Activated CD4-positive, alpha-beta T cell treated with anti-CD3 and anti-CD28 coated beads, Interleukin-2, amount 10 ng/mL, durations not matched to agents 24 days and 14 days (primary cell): ENCODE measurements around the gene ESR1. TPM values are rescaled to one million over a fixed set of nuclear protein-coding genes. Genes with fewer than 3 reads are reported as not detected.
"Not testable (repeated sequence)": the region's sequence is repeated elsewhere in the genome, so short reads cannot be mapped to it uniquely, and the experiment has no call there.

Source experiments
- DNase-seq: peaks from one replicate; pipeline ENCODE4 v3.0.0; 2022
- H3K27ac Mint-ChIP-seq: one replicate; pipeline ENCODE4 v1.8.0; 2022; ENCODE audit warnings: mild to moderate bottlenecking, mixed read lengths
- H3K27me3 Mint-ChIP-seq: one replicate; pipeline ENCODE4 v1.8.0; 2022; ENCODE audit warnings: mixed read lengths
- H3K36me3 Mint-ChIP-seq: one replicate; pipeline ENCODE4 v1.8.0; 2022; ENCODE audit warnings: low read depth, mild to moderate bottlenecking, mixed read lengths
- H3K4me1 Mint-ChIP-seq: one replicate; pipeline ENCODE4 v1.8.0; 2021; ENCODE audit warnings: mixed read lengths
- H3K4me3 Mint-ChIP-seq: one replicate; pipeline ENCODE4 v1.8.0; 2022; ENCODE audit warnings: mild to moderate bottlenecking, moderate library complexity, mixed read lengths
- H3K9me3 Mint-ChIP-seq: one replicate; pipeline ENCODE4 v1.8.0; 2021; ENCODE audit warnings: mixed read lengths
- intact Hi-C: fragments of 100-400 bp; cut with micrococcal nuclease; formaldehyde crosslinking; loops from one replicate; pipeline ENCODE4 v1.15.1; 2023
- total RNA-seq: library from RNA; stranded (reverse); gene quantifications from 2 replicates; pipeline ENCODE4 v1.2.3, GENCODE V29; 2022

The ESR1 gene
- total RNA-seq, 1 donor from 2014 or later = 0.35 TPM

- H3K4me3 Mint-ChIP-seq = no peak overlapping the region
- H3K27ac Mint-ChIP-seq = no peak overlapping the region
- no peak for DNase-seq
- peaks cover 6% of the 10 kb centered on the region for H3K4me1 Mint-ChIP-seq
- H3K9me3 Mint-ChIP-seq = no peaks in the 10 kb centered on the region
- H3K27me3 Mint-ChIP-seq = no peaks in the 10 kb centered on the region
- peaks cover 36% of the 10 kb centered on the region for H3K36me3 Mint-ChIP-seq
- intact Hi-C loops = no loop called here
These were observed 315.0 kb downstream of the ESR1 start for GRCh38 chr6:152122434-152122833.

DNA sequence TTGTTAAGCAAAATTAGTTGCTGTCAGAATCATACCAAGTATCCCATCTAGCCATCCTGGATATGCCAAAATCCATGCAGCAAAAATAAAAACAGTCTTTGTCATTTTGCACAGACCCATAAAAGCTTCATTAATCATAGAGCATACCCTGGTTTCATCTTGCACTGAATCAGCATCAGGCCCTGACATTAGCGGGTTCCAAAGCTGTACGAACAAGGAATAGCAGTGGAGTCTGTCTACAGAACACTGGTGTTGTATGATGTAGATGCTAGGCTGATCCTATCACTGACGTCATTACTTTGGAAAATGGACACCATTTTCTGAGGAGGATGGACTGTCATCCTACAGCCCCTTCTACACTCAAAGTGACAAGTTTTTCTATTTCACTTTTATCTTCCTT lies 315.6 kb downstream of the ESR1 start:
- Mint-ChIP-seq H3K27me3 (no peaks in the 10 kb centered on the region), H3K27ac (no peak overlapping the region), H3K36me3 (peaks cover 37% of the 10 kb centered on the region), H3K4me3 (no peak overlapping the region), H3K9me3 (no peaks in the 10 kb centered on the region), H3K4me1 (peaks cover under 1% of the 10 kb centered on the region)
- DNase-seq = no peak
- intact Hi-C loops = no loop called here

DNA sequence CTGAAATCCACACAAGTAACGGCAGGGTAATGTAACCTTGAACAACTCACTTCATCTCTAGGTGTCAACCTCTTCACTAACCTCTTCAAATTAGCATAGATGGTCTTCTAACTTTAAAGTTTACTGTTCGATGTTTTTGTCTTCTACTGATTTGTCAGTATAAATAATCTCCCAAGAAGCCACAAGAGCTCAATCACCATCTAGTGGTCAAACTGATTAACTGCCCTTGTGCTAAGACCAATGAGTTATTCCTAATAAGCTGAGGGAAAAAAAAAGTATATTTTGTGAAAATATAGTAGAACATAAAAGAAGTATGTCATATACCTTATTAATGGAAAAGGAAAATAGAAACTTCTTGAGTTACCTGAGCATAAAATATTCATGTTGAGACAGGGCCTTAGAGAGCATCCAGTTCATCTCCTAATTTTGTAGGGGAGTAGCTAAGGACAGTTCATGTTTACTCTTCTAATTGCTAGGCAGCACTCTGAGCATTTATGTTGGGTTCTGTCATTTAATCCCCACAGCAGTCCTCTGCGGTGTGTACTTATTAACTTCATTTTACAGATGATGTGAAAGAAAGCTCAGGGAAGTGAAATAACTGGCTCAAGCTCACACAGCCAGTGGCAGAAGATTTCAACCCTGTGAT lies 317.1 kb downstream of the ESR1 start:
- intact Hi-C loops = loop anchor here (1.0 to 2.0 kb wide), 3 partner anchors 359 to 449 kb away; no protein-coding TSS in a partner anchor
- Mint-ChIP-seq H3K27me3 (no peaks in the 10 kb centered on the region), H3K4me1 (no peaks in the 10 kb centered on the region), H3K36me3 (peaks cover 44% of the 10 kb centered on the region), H3K9me3 (no peaks in the 10 kb centered on the region), H3K4me3 (no peak overlapping the region), H3K27ac (no peak overlapping the region)
- no peak for DNase-seq

DNA sequence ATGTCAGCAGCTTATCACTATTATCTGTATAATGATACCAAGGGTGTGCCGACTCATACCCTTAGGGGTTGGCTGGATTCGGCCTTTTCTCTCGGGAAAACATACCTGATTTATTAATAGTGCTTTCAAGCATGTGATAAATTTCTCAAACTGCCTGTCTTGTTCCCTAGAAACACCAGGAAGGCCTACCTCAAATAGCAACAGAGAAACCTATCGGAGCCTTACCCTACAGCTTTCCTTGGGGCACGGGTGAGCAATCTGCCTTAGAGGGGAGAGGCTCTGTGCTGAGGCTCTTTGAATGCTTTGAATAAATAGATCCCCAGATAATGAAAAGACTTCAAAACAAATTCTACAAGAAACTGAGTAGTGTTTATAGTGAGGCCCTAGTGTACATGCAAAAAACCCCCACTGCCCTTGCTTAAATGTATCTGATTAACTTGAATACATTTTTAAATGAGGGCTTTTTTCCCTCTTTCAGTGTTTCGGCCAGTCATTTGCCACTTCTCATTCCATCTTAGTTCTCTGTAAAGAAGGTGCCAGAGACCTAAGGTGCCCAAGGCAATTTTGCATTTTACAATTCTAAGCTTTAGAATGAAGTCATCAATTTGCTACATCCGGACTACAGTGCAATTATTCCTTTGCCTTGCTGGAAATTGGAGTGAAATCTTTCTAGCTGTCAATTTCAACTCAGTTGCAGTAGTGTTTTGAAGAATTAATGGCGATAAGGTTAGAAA lies 320.1 kb downstream of the ESR1 start:
- DNase-seq = no peak
- Mint-ChIP-seq H3K27ac (no peak overlapping the region), H3K27me3 (no peaks in the 10 kb centered on the region), H3K9me3 (no peaks in the 10 kb centered on the region), H3K4me3 (no peak overlapping the region), H3K4me1 (peaks cover 3% of the 10 kb centered on the region), H3K36me3 (peaks cover 37% of the 10 kb centered on the region)
- intact Hi-C loops = no loop called here

GRCh38 chr6:152129691-152130151 lies 322.2 kb downstream of the ESR1 start:
- intact Hi-C loops = no loop called here
- no peak for DNase-seq
- Mint-ChIP-seq H3K9me3 (no peaks in the 10 kb centered on the region), H3K36me3 (peaks cover 45% of the 10 kb centered on the region), H3K27ac (no peak overlapping the region), H3K4me3 (no peak overlapping the region), H3K27me3 (no peaks in the 10 kb centered on the region), H3K4me1 (peaks cover 3% of the 10 kb centered on the region)

GRCh38 chr6:152130441-152130840 lies 323.0 kb downstream of the ESR1 start:
- no peaks in the 10 kb centered on the region for H3K27me3 Mint-ChIP-seq
- peak overlapping the region; percentile 60 for H3K27ac Mint-ChIP-seq
- no peak for DNase-seq
- peaks cover 3% of the 10 kb centered on the region for H3K4me1 Mint-ChIP-seq
- H3K4me3 Mint-ChIP-seq = no peak overlapping the region
- intact Hi-C loops = no loop called here
- no peaks in the 10 kb centered on the region for H3K9me3 Mint-ChIP-seq
- H3K36me3 Mint-ChIP-seq = peaks cover 51% of the 10 kb centered on the region

DNA sequence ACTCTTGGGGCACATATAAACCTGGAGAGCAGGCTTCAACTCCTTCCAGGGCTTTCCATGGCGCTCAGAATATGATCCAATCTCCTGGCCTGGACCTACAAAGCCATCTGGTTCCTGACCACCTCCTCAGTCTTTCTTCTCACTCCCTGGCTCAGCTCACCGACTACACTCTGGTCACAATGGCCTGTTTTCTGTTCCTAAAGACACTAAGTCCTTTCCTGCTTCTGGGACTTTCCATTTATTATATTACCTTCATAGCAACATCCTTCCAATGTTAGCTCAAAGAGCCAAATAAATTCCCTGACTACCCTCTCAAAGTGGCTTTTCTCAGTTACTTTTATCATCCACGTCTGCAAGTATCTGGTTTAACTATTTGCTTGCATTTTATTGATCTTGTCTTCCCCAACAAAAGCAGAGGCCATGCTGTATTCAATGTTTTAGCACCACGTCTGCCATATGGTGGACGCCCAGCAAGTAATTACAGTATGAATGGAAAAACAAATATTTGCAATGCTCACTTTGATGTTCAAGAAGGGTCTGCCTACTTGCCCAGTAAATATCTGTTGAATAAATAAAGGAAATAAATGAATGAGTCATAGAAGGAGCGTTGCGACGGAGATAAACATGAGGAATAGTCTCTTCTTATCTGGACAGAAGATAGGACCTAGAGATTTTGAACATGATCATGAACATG lies 328.4 kb downstream of the ESR1 start:
- H3K27ac Mint-ChIP-seq = no peak overlapping the region
- H3K36me3 Mint-ChIP-seq = peaks cover 55% of the 10 kb centered on the region

GRCh38 chr6:152136449-152136825 lies 329.0 kb downstream of the ESR1 start:
- H3K36me3 Mint-ChIP-seq = peaks cover 59% of the 10 kb centered on the region
- no peak overlapping the region for H3K4me3 Mint-ChIP-seq
- H3K9me3 Mint-ChIP-seq = no peaks in the 10 kb centered on the region
- no peak overlapping the region for H3K27ac Mint-ChIP-seq
- intact Hi-C loops = no loop called here
- no peaks in the 10 kb centered on the region for H3K27me3 Mint-ChIP-seq
- DNase-seq = no peak
- H3K4me1 Mint-ChIP-seq = no peaks in the 10 kb centered on the region

More for the DNA sequence above, 328.4 kb downstream of the ESR1 start:
- Mint-ChIP-seq H3K27me3 (no peaks in the 10 kb centered on the region), H3K4me1 (no peaks in the 10 kb centered on the region), H3K9me3 (no peaks in the 10 kb centered on the region), H3K4me3 (no peak overlapping the region)
- intact Hi-C loops = no loop called here
- no peak for DNase-seq

DNA sequence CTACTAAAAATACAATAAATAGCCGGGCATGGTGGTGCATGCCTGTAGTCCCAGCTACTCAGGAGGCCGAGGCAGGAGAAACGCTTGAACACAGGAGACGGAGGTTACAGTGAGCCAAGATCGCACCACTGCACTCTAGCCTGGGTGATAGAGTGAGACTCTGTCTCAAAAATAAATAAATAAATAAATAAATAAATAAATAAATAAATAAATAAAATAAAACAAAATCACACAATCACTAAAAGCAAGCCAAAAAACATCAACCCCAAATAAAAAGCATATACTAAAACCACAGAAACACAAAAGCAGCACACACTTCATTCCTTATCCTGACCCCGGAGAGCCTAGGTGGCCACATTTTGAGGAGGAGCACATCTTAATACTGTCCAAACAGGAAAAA lies 330.9 kb downstream of the ESR1 start:
- intact Hi-C loops, H3K27ac Mint-ChIP-seq, H3K27me3 Mint-ChIP-seq, H3K4me3 Mint-ChIP-seq, H3K4me1 Mint-ChIP-seq, H3K9me3 Mint-ChIP-seq, DNase-seq: not testable (repeated sequence)
- peaks cover 48% of the 10 kb centered on the region for H3K36me3 Mint-ChIP-seq

DNA sequence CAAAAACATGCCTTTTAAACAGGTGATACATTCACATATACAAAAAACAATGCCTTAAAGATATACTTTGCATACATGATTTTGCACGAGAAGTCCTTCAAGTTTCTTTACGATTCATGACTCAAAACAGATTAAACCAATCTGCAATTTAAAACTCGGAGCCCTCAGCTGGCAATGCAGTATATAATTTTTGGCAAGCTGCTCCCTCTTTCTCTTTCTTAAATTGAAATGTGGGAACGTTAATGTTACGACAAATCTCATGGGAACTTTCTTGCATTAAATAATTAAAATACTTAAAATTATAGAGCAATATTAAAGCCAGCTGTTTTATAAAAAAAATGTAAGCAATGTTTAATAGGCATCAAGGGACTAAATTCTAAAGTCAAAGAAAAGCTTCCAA lies 334.6 kb downstream of the ESR1 start:
- intact Hi-C loops = no loop called here
- no peaks in the 10 kb centered on the region for H3K9me3 Mint-ChIP-seq
- no peak overlapping the region for H3K27ac Mint-ChIP-seq
- H3K4me1 Mint-ChIP-seq = no peaks in the 10 kb centered on the region
- H3K36me3 Mint-ChIP-seq = peaks cover 29% of the 10 kb centered on the region
- no peak for DNase-seq
- H3K4me3 Mint-ChIP-seq = no peak overlapping the region
- H3K27me3 Mint-ChIP-seq = no peaks in the 10 kb centered on the region

DNA sequence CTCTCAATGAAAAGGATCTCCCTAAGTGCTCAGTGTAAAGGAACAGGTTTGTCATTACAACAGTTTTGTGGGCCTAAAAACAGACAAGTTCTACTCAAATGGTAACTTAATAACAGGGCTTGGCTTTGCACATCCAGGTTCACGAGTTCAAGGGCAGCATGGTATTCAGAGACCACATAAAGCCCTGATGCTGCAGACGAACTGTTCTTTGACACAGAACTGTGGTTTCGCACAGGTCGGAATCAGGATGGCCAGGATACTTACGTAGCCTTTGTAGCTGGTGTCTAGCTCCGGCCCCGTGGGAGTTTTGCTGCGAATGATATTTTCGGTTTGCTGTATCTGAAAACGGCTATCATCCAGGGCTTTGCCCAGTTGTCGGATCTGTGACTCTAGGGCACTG lies 335.9 kb downstream of the ESR1 start:
- no peak for DNase-seq
- Mint-ChIP-seq H3K27me3 (no peaks in the 10 kb centered on the region), H3K27ac (no peak overlapping the region), H3K4me1 (no peaks in the 10 kb centered on the region), H3K36me3 (peaks cover 31% of the 10 kb centered on the region), H3K4me3 (no peak overlapping the region), H3K9me3 (no peaks in the 10 kb centered on the region)
- intact Hi-C loops = no loop called here

GRCh38 chr6:152146385-152146784 lies 338.9 kb downstream of the ESR1 start:
- Mint-ChIP-seq H3K4me1 (no peaks in the 10 kb centered on the region), H3K4me3 (no peak overlapping the region), H3K27me3 (no peaks in the 10 kb centered on the region), H3K9me3 (no peaks in the 10 kb centered on the region), H3K27ac (no peak overlapping the region), H3K36me3 (peaks cover 40% of the 10 kb centered on the region)
- DNase-seq = no peak
- intact Hi-C loops = no loop called here

DNA sequence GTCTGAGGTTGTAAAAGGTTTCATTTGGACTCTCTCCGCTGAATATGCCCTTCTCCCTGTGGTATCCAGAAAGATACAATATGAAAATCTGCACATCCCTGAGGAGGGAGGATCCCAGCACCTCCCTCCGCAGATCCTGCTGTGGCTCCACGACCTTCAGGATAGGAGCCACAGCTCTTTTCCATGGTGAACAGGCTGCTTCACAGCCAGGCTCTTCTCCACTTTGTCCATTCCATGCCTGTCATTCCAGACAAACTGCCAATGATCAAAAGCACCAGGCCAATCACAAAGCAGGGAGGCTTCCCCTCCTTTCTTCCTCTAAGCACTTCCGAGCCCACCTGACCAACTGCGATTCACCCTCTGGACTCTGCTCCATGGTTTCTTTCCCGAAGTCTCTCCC lies 339.8 kb downstream of the ESR1 start:
- DNase-seq = no peak
- no peaks in the 10 kb centered on the region for H3K27me3 Mint-ChIP-seq
- peaks cover 47% of the 10 kb centered on the region for H3K36me3 Mint-ChIP-seq
- intact Hi-C loops = no loop called here
- H3K27ac Mint-ChIP-seq = no peak overlapping the region
- H3K4me3 Mint-ChIP-seq = no peak overlapping the region
- H3K4me1 Mint-ChIP-seq = no peaks in the 10 kb centered on the region
- H3K9me3 Mint-ChIP-seq = no peaks in the 10 kb centered on the region

GRCh38 chr6:152148412-152148811 lies 340.9 kb downstream of the ESR1 start:
- Mint-ChIP-seq H3K27ac (no peak overlapping the region), H3K27me3 (no peaks in the 10 kb centered on the region), H3K4me3 (no peak overlapping the region), H3K36me3 (peaks cover 50% of the 10 kb centered on the region), H3K4me1 (no peaks in the 10 kb centered on the region), H3K9me3 (no peaks in the 10 kb centered on the region)
- intact Hi-C loops = no loop called here
- no peak for DNase-seq
